Measurements from ENCODE around the gene VMO1. TPM values are rescaled to one million over a fixed set of nuclear protein-coding genes. Genes with fewer than 3 reads are reported as not detected.

VMO1 gene
- total RNA-seq, 1 experiment from 2014 or later = 1.2 TPM

- TF ChIP-seq, protein P1, sequence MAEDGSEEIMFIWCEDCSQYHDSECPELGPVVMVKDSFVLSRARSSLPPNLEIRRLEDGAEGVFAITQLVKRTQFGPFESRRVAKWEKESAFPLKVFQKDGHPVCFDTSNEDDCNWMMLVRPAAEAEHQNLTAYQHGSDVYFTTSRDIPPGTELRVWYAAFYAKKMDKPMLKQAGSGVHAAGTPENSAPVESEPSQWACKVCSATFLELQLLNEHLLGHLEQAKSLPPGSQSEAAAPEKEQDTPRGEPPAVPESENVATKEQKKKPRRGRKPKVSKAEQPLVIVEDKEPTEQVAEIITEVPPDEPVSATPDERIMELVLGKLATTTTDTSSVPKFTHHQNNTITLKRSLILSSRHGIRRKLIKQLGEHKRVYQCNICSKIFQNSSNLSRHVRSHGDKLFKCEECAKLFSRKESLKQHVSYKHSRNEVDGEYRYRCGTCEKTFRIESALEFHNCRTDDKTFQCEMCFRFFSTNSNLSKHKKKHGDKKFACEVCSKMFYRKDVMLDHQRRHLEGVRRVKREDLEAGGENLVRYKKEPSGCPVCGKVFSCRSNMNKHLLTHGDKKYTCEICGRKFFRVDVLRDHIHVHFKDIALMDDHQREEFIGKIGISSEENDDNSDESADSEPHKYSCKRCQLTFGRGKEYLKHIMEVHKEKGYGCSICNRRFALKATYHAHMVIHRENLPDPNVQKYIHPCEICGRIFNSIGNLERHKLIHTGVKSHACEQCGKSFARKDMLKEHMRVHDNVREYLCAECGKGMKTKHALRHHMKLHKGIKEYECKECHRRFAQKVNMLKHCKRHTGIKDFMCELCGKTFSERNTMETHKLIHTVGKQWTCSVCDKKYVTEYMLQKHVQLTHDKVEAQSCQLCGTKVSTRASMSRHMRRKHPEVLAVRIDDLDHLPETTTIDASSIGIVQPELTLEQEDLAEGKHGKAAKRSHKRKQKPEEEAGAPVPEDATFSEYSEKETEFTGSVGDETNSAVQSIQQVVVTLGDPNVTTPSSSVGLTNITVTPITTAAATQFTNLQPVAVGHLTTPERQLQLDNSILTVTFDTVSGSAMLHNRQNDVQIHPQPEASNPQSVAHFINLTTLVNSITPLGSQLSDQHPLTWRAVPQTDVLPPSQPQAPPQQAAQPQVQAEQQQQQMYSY (CRISPR knock-in tag; IDR thresholded peaks at IDR 0.05) = no peak
- no peak for TF ChIP-seq PREB (CRISPR knock-in tag; IDR thresholded peaks at IDR 0.05; ENCODE audit: borderline replicate concordance)
- peak; percentile 86 for TF ChIP-seq ZNF423 (CRISPR knock-in tag; IDR thresholded peaks at IDR 0.05)
- TF ChIP-seq PRRX2 (CRISPR knock-in tag; IDR thresholded peaks at IDR 0.05) = no peak
- TF ChIP-seq FOXK1 (CRISPR knock-in tag; IDR thresholded peaks at IDR 0.05) = no peak
- no peak for TF ChIP-seq ZNF281 (CRISPR knock-in tag; IDR thresholded peaks at IDR 0.05)
- 0 out of 2 replicates have a peak, but pooled peaks have one; percentile 32 for TF ChIP-seq ATF1 (CRISPR knock-in tag; IDR thresholded peaks at IDR 0.05)
- no peak for TF ChIP-seq E2F1 (CRISPR knock-in tag; IDR thresholded peaks at IDR 0.05)
- TF ChIP-seq SMAD4 (CRISPR knock-in tag; IDR thresholded peaks at IDR 0.05) = no peak
- TF ChIP-seq, protein P2, sequence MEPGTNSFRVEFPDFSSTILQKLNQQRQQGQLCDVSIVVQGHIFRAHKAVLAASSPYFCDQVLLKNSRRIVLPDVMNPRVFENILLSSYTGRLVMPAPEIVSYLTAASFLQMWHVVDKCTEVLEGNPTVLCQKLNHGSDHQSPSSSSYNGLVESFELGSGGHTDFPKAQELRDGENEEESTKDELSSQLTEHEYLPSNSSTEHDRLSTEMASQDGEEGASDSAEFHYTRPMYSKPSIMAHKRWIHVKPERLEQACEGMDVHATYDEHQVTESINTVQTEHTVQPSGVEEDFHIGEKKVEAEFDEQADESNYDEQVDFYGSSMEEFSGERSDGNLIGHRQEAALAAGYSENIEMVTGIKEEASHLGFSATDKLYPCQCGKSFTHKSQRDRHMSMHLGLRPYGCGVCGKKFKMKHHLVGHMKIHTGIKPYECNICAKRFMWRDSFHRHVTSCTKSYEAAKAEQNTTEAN (CRISPR knock-in tag; IDR thresholded peaks at IDR 0.05) = no peak
- TF ChIP-seq, protein P3, sequence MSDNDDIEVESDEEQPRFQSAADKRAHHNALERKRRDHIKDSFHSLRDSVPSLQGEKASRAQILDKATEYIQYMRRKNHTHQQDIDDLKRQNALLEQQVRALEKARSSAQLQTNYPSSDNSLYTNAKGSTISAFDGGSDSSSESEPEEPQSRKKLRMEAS (CRISPR knock-in tag; IDR thresholded peaks at IDR 0.05) = peak; percentile 25; the same call in 1 of the 2 replicates
- TF ChIP-seq ETV6 (CRISPR knock-in tag; IDR thresholded peaks at IDR 0.05) = no peak
- TF ChIP-seq STAT6 (CRISPR knock-in tag; conservative IDR thresholded peaks at IDR 0.05; ENCODE audit: low read depth) = no peak
- TF ChIP-seq EMX1 (CRISPR knock-in tag; IDR thresholded peaks at IDR 0.05) = no peak
- TF ChIP-seq ZNF317 (CRISPR knock-in tag; IDR thresholded peaks at IDR 0.05; ENCODE audit: borderline replicate concordance, low read depth) = no peak
- TF ChIP-seq GTF2I (CRISPR knock-in tag; conservative IDR thresholded peaks at IDR 0.05) = no peak
These were observed 46.8 kb downstream of the VMO1 start, which contains the start of the genes CXCL16 and ZMYND15 (continued) for GRCh38 chr17:4739122-4740024.
